ENCODE results near the gene LRRFIP1. TPM values are rescaled to one million over a fixed set of nuclear protein-coding genes. Genes with fewer than 3 reads are reported as not detected.

Gene LRRFIP1
- polyA plus RNA-seq, 1 of the 3 experiments (the other 2 are of a cell fraction) = 47.3 TPM

DNA sequence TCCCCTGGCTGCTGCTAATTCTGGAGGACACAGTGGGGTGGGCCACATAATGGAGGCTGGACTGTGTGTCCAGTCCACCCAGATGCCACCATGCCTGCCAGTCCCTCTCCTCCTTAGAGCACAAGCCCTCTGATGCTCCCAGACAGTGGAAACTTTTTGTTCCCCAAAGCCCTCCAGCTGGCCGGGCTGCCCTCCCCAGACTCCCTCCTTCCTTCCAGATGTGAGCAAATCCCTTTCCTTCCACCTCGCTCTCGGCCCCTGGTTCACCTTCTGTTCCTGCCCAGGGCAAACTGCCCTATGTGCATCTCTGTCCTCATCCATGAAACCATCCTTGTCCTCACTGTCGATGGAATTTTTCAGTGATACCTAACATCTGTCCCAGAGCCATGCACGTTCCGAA lies 33.9 kb downstream of the LRRFIP1 start:
- CTCF ChIA-PET = interaction anchor here (1.1 to 1.9 kb wide), 4 partner anchors 12 to 149 kb away, joined by 3 to 7 read pairs (median 6); no protein-coding TSS in a partner anchor
- H3K36me3 ChIP-seq (replicated peaks in 1 of 2; ENCODE audit: control insufficient read depth in 1 of 2, insufficient read depth in 2 of 2, low read length in 1 of 2) = peaks cover 0 to 11% of the 10 kb centered on the region in 2 experiments
- DNase-seq = no peak
- H3K9me2 ChIP-seq = no peaks in the 10 kb centered on the region
- TF ChIP-seq CHD2 (IDR thresholded peaks at IDR 0.05; ENCODE audit: low read length, partially characterized antibody) (no peak), JUND (IDR thresholded peaks at IDR 0.05) (no peak), GABPA (IDR thresholded peaks at IDR 0.05; ENCODE audit: low read depth) (no peak), POLR2AphosphoS5 (IDR thresholded peaks at IDR 0.05; ENCODE audit: low read depth, low read length) (no peak), GATA2 (CRISPR knock-in tag; IDR thresholded peaks at IDR 0.05) (no peak), ELF1 (IDR thresholded peaks at IDR 0.05) (no peak), FOXM1 (IDR thresholded peaks at IDR 0.05; ENCODE audit: low read depth) (no peak), RCOR1 (IDR thresholded peaks at IDR 0.05; ENCODE audit: low read length) (no peak), TEAD4 (IDR thresholded peaks at IDR 0.05; ENCODE audit: borderline replicate concordance, insufficient read depth) (no peak), SMC3 (IDR thresholded peaks at IDR 0.05; ENCODE audit: low read depth, low read length) (no peak), TAF1 (IDR thresholded peaks at IDR 0.05; ENCODE audit: borderline replicate concordance, low read depth, low read length) (no peak), RXRA (IDR thresholded peaks at IDR 0.05; ENCODE audit: borderline replicate concordance, low read depth) (no peak), MXI1 (IDR thresholded peaks at IDR 0.05; ENCODE audit: low read depth, low read length) (no peak)
- TF ChIP-seq, protein P1, sequence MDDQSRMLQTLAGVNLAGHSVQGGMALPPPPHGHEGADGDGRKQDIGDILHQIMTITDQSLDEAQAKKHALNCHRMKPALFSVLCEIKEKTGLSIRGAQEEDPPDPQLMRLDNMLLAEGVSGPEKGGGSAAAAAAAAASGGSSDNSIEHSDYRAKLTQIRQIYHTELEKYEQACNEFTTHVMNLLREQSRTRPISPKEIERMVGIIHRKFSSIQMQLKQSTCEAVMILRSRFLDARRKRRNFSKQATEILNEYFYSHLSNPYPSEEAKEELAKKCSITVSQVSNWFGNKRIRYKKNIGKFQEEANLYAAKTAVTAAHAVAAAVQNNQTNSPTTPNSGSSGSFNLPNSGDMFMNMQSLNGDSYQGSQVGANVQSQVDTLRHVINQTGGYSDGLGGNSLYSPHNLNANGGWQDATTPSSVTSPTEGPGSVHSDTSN (IDR thresholded peaks at IDR 0.05) = no peak
- TF ChIP-seq, protein P2, sequence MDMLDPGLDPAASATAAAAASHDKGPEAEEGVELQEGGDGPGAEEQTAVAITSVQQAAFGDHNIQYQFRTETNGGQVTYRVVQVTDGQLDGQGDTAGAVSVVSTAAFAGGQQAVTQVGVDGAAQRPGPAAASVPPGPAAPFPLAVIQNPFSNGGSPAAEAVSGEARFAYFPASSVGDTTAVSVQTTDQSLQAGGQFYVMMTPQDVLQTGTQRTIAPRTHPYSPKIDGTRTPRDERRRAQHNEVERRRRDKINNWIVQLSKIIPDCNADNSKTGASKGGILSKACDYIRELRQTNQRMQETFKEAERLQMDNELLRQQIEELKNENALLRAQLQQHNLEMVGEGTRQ (IDR thresholded peaks at IDR 0.05; ENCODE audit: borderline replicate concordance, low read depth, low read length) = no peak
- TF ChIP-seq, protein P3, sequence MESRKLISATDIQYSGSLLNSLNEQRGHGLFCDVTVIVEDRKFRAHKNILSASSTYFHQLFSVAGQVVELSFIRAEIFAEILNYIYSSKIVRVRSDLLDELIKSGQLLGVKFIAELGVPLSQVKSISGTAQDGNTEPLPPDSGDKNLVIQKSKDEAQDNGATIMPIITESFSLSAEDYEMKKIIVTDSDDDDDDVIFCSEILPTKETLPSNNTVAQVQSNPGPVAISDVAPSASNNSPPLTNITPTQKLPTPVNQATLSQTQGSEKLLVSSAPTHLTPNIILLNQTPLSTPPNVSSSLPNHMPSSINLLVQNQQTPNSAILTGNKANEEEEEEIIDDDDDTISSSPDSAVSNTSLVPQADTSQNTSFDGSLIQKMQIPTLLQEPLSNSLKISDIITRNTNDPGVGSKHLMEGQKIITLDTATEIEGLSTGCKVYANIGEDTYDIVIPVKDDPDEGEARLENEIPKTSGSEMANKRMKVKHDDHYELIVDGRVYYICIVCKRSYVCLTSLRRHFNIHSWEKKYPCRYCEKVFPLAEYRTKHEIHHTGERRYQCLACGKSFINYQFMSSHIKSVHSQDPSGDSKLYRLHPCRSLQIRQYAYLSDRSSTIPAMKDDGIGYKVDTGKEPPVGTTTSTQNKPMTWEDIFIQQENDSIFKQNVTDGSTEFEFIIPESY (IDR thresholded peaks at IDR 0.05; ENCODE audit: borderline replicate concordance, low read depth) = no peak
- TF ChIP-seq, protein P4, sequence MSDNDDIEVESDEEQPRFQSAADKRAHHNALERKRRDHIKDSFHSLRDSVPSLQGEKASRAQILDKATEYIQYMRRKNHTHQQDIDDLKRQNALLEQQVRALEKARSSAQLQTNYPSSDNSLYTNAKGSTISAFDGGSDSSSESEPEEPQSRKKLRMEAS (IDR thresholded peaks at IDR 0.05; ENCODE audit: low read depth) = no peak
- TF ChIP-seq, protein P5, sequence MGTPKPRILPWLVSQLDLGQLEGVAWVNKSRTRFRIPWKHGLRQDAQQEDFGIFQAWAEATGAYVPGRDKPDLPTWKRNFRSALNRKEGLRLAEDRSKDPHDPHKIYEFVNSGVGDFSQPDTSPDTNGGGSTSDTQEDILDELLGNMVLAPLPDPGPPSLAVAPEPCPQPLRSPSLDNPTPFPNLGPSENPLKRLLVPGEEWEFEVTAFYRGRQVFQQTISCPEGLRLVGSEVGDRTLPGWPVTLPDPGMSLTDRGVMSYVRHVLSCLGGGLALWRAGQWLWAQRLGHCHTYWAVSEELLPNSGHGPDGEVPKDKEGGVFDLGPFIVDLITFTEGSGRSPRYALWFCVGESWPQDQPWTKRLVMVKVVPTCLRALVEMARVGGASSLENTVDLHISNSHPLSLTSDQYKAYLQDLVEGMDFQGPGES (IDR thresholded peaks at IDR 0.05; ENCODE audit: low read depth, low read length) = no peak
- TF ChIP-seq, protein P6, sequence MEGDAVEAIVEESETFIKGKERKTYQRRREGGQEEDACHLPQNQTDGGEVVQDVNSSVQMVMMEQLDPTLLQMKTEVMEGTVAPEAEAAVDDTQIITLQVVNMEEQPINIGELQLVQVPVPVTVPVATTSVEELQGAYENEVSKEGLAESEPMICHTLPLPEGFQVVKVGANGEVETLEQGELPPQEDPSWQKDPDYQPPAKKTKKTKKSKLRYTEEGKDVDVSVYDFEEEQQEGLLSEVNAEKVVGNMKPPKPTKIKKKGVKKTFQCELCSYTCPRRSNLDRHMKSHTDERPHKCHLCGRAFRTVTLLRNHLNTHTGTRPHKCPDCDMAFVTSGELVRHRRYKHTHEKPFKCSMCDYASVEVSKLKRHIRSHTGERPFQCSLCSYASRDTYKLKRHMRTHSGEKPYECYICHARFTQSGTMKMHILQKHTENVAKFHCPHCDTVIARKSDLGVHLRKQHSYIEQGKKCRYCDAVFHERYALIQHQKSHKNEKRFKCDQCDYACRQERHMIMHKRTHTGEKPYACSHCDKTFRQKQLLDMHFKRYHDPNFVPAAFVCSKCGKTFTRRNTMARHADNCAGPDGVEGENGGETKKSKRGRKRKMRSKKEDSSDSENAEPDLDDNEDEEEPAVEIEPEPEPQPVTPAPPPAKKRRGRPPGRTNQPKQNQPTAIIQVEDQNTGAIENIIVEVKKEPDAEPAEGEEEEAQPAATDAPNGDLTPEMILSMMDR (IDR thresholded peaks at IDR 0.05) = no peak
- 0 out of 2 replicates have a peak, but pooled peaks cover 6% of the 10 kb centered on the region for H3K9me3 ChIP-seq
- WGBS (ENCODE audit: low lambda C conversion rate) = 83% methylated on average over 6 of the region's 6 CpGs
- H2AFZ ChIP-seq (ENCODE audit: low read depth) = no peak overlapping the region
- no peak overlapping the region for H3K4me2 ChIP-seq
- no peaks in the 10 kb centered on the region for H4K20me1 ChIP-seq (ENCODE audit: insufficient read depth)
- no peak overlapping the region for H3K4me3 ChIP-seq (ENCODE audit: low read depth in 2 of 2, low read length in 1 of 2)
- no peaks in the 10 kb centered on the region; the same call in 1 of the 2 replicates for H3K79me2 ChIP-seq (ENCODE audit: insufficient read depth)
- H3K27ac ChIP-seq (ENCODE audit: low read depth in 2 of 2, low read length in 1 of 2) = no peak overlapping the region; a peak in 1 of 4 replicates
- POLR2A ChIA-PET = no interaction called here
- no peak overlapping the region for H3K9ac ChIP-seq
- peaks cover 8 to 21% of the 10 kb centered on the region in 2 experiments; a peak in 2 of 4 replicates for H3K4me1 ChIP-seq (ENCODE audit: control insufficient read depth in 1 of 2, insufficient read depth in 2 of 2, low read depth in 1 of 2, low read length in 1 of 2)
- peaks cover 14% of the 10 kb centered on the region for H3F3A ChIP-seq (replicated peaks; ENCODE audit: insufficient read depth)
- H3K27me3 ChIP-seq (ENCODE audit: insufficient read depth) = no peaks in the 10 kb centered on the region

All from SK-N-SH (cell line).